ENCODE measurements around the gene BPIFB3. TPM values are rescaled to one million over a fixed set of nuclear protein-coding genes. Genes with fewer than 3 reads are reported as not detected.
A peak's percentile ranks its signal among the peaks of the same experiment; 100 is the strongest.

BPIFB3 gene
- total and polyA plus RNA-seq, 9 of the 15 experiments (the other 6 are each of a cell fraction or from before 2014, with no cell fraction given) = not detected

- Histone ChIP-seq H3K27ac (ENCODE audit: extremely low read depth, low read depth, low read length) (no peak overlapping the region), H4K20me1 (replicated peaks; ENCODE audit: control insufficient read depth, insufficient read depth, low read length) (peaks cover 4% of the 10 kb centered on the region; the same call in 1 of the 2 replicates), H3K4me3 (no peak overlapping the region), H2AFZ (ENCODE audit: low read depth, low read length) (no peak overlapping the region), H3K4me1 (replicated peaks in 1 of 2; ENCODE audit: control insufficient read depth in 2 of 2, insufficient read depth in 2 of 2, low read length in 2 of 2) (no peaks in the 10 kb centered on the region), H3K36me3 (ENCODE audit: control insufficient read depth, insufficient read depth, low read length) (no peaks in the 10 kb centered on the region), H3K9me1 (ENCODE audit: control insufficient read depth, insufficient read depth, low read length) (peaks cover 4% of the 10 kb centered on the region), H3K9me3 (replicated peaks; ENCODE audit: control insufficient read depth, insufficient read depth, low read depth, low read length) (no peaks in the 10 kb centered on the region), H3K27me3 (ENCODE audit: control insufficient read depth in 2 of 2, insufficient read depth in 2 of 2, low read length in 2 of 2) (peaks cover 5 to 29% of the 10 kb centered on the region in 2 experiments; a peak in 4 of 5 replicates), H3K9ac (ENCODE audit: insufficient read depth in 1 of 2, low read depth in 2 of 2, low read length in 2 of 2) (no peak overlapping the region), H3K4me2 (ENCODE audit: insufficient read depth, low read length) (no peak overlapping the region), H3K79me2 (ENCODE audit: control insufficient read depth, insufficient read depth, low read length) (no peaks in the 10 kb centered on the region)
- WGBS (ENCODE audit: insufficient coverage, low coverage, missing lambda C conversion rate) = 0% methylated on average over 10 of the region's 10 CpGs
- CTCF ChIA-PET (ENCODE audit: low intra/inter-chr PET ratio) = no interaction called here
- ATAC-seq = no peak
- peak in 1 of 4 experiments; percentile 16 for DNase-seq (ENCODE audit: extremely low read depth in 1 of 4, low spot score in 3 of 4)
- no TSS peak for BruUV-seq (replicated peaks)
- intact Hi-C loops (cut with micrococcal nuclease) (loop anchor here (5.0 to 10.0 kb wide), 2 partner anchors 112 to 305 kb away; no protein-coding TSS in a partner anchor), in situ Hi-C loops (cut with MboI) (loop anchor here (5.0 to 10.0 kb wide), 2 partner anchors 195 to 198 kb away; no protein-coding TSS in a partner anchor)
- POLR2A ChIA-PET = no interaction called here
- FAIRE-seq = no peak
- TF ChIP-seq CREB3L1 (IDR thresholded peaks at IDR 0.05; ENCODE audit: borderline replicate concordance, low read depth) (no peak), ZNF140 (CRISPR knock-in tag; IDR thresholded peaks at IDR 0.05) (no peak), ZHX1 (conservative IDR thresholded peaks at IDR 0.05; ENCODE audit: low read length) (no peak), ZNF778 (CRISPR knock-in tag; IDR thresholded peaks at IDR 0.05) (no peak), RUNX1 (IDR thresholded peaks at IDR 0.05; ENCODE audit: low read depth) (no peak), DMBX1 (CRISPR knock-in tag; IDR thresholded peaks at IDR 0.05; ENCODE audit: borderline replicate concordance) (no peak), TAF15 (IDR thresholded peaks at IDR 0.05; ENCODE audit: low read depth, low read length) (no peak), SRF (CRISPR knock-in tag; IDR thresholded peaks at IDR 0.05) (0 out of 4 replicates have a peak, but pooled peaks of 1 of the 2 experiments have one; percentile 20), EGR1 (conservative IDR thresholded peaks at IDR 0.05) (no peak), FOXO4 (CRISPR knock-in tag; IDR thresholded peaks at IDR 0.05) (no peak), PATZ1 (CRISPR knock-in tag; IDR thresholded peaks at IDR 0.05; ENCODE audit: borderline replicate concordance) (no peak), ZNF655 (CRISPR knock-in tag; IDR thresholded peaks at IDR 0.05) (no peak)
Observed at GRCh38 chr20:33099843-33100538, 46.3 kb downstream of the BPIFB3 start.
